Stimulated activated naive CD4-positive, alpha-beta T cell treated with Interleukin-2 at 50 U/mL for 16 hours (primary cell): ENCODE data around the gene ETFB.

Experiments
- DNase-seq: peaks from one replicate; lab custom pipeline; 2025; lab: John Stamatoyannopoulos, UW

ETFB gene

DNA sequence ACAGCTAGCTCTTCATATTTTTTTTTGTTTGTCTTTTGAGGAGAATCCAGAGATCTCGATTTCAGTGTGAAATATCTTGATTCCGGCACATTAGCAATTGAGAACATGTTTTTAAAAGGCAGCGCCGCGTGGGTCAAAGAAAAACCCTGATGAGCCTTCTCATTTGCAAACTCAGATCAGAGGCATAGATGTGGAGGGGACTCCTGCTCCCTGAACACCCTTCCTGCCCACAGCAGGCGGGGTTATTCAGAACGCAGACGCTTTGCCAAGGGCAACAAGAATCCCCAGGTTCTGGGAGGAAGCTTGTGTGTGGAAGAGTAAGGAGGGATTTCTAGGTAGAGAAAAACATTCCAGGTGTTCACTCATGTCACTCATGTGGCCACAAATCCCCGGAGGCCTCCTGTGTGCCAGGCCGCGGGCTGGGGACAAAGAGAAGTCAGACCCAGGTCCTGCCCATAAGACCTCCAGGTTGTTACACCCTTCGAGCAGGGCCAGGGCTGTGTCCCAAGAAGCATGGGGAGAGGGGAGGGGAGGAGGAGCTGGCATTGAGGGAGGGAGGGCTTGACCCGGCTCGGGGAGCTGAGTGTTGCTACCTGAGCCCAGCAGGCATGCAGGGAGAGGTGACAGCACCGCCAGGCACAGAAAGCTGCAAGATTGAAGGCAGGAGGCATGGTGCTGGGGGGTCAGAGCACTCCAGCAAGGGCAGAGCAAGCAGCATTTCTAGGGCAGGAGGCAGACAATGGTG lies 70.6 kb downstream of the ETFB start:
- DNase-seq, result no peak
